HEK293 (cell line): Measurements from ENCODE around the gene KDM4B.

Source experiments
- CTCF ChIA-PET: fragments of 350-600 bp; formaldehyde crosslinking; extraction: SDS; loops from one replicate; lab custom pipeline; 2021; ENCODE audit warnings: antibody characterized with exemption; lab: Yijun Ruan, JAX
- POLR2A ChIA-PET: fragments of 300-600 bp; formaldehyde crosslinking; extraction: SDS; loops from one replicate; lab custom pipeline; 2020; ENCODE audit warnings: antibody characterized with exemption, inconsistent platforms; lab: Yijun Ruan, JAX
- H3K27ac ChIP-seq: fragments of 200-500 bp; sonication (Bioruptor generic); 2 replicates; pipeline ENCODE4 v1.5.1; 2014; ENCODE audit warnings: low read depth, low read length, control low read depth, inconsistent platforms; ENCODE audit errors: extremely low read depth
- H3K36me3 ChIP-seq, 2 experiments: fragments of 200-500 bp in 1 of 2; sonication (Bioruptor generic) in 1 of 2; 1 replicate in 1 of 2; 2 replicates in 1 of 2; pipeline ENCODE4 v1.5.1; 2014 to 2017; ENCODE audit warnings: inconsistent platforms in 2 of 2, low read length in 2 of 2; ENCODE audit not compliant: control insufficient read depth in 2 of 2, insufficient read depth in 1 of 2
- H3K4me1 ChIP-seq: fragments of 200-500 bp; sonication (Bioruptor generic); 2 replicates; pipeline ENCODE4 v1.5.1; 2014; ENCODE audit warnings: mild to moderate bottlenecking, low read length, inconsistent platforms; ENCODE audit not compliant: control insufficient read depth, insufficient read depth
- H3K4me3 ChIP-seq: 2 replicates; pipeline ENCODE4 v1.5.1; 2011; ENCODE audit warnings: low read depth, mild to moderate bottlenecking, control low read depth, low read length, moderate library complexity
- H3K9me3 ChIP-seq: fragments of 200-500 bp; sonication (Bioruptor generic); 2 replicates; pipeline ENCODE4 v1.5.1; 2014; ENCODE audit warnings: low read depth, low read length, inconsistent platforms; ENCODE audit not compliant: control insufficient read depth, insufficient read depth
- BCL11A ChIP-seq: fragments of 450-650 bp; formaldehyde crosslinking; IDR thresholded peaks from 2 replicates; pipeline ENCODE4 v1.5.1; 2016; ENCODE audit warnings: low read depth, missing biosample characterization, missing genetic modification characterization
- IKZF3 ChIP-seq: fragments of 450-650 bp; IDR thresholded peaks from 2 replicates; pipeline ENCODE4 v1.5.0; 2018; ENCODE audit warnings: missing biosample characterization, mild to moderate bottlenecking, missing genetic modification characterization, moderate library complexity
- MEIS1 ChIP-seq: sonication (generic); formaldehyde crosslinking; IDR thresholded peaks from 2 replicates; pipeline ENCODE4 v1.8.1; 2022; ENCODE audit warnings: missing genetic modification reagents, mild to moderate bottlenecking, borderline replicate concordance
- SCRT2 ChIP-seq: fragments of 450-650 bp; formaldehyde crosslinking; IDR thresholded peaks from 2 replicates; pipeline ENCODE4 v1.5.1; 2016; ENCODE audit warnings: missing biosample characterization, missing genetic modification characterization
- TRIM28 ChIP-seq: IDR thresholded peaks from 2 replicates; pipeline ENCODE4 v1.6.1; 2011; ENCODE audit warnings: low read length, control low read depth, borderline replicate concordance
- ZBTB6 ChIP-seq: fragments of 450-650 bp; formaldehyde crosslinking; IDR thresholded peaks from 2 replicates; pipeline ENCODE4 v1.5.1; 2017; ENCODE audit warnings: missing biosample characterization, missing genetic modification characterization
- ZNF121 ChIP-seq: fragments of 450-650 bp; formaldehyde crosslinking; IDR thresholded peaks from 2 replicates; pipeline ENCODE4 v1.5.1; 2016; ENCODE audit warnings: missing biosample characterization, missing genetic modification characterization
- ZNF223 ChIP-seq: fragments of 450-650 bp; formaldehyde crosslinking; IDR thresholded peaks from 2 replicates; pipeline ENCODE4 v1.5.1; 2016; ENCODE audit warnings: missing biosample characterization, missing genetic modification characterization
- ZNF362 ChIP-seq: fragments of 450-650 bp; formaldehyde crosslinking; IDR thresholded peaks from 2 replicates; pipeline ENCODE4 v1.5.1; 2016; ENCODE audit warnings: missing biosample characterization, missing genetic modification characterization
- ZNF433 ChIP-seq: fragments of 450-650 bp; formaldehyde crosslinking; IDR thresholded peaks from 2 replicates; pipeline ENCODE4 v1.5.1; 2016; ENCODE audit warnings: missing biosample characterization, missing genetic modification characterization, low read depth
- ZNF449 ChIP-seq: fragments of 450-650 bp; formaldehyde crosslinking; IDR thresholded peaks from 2 replicates; pipeline ENCODE4 v1.5.1; 2017; ENCODE audit warnings: missing biosample characterization, mild to moderate bottlenecking, missing genetic modification characterization, moderate library complexity
- ZNF473 ChIP-seq: fragments of 450-650 bp; formaldehyde crosslinking; IDR thresholded peaks from 2 replicates; pipeline ENCODE4 v1.5.1; 2017; ENCODE audit warnings: missing biosample characterization, missing genetic modification characterization
- ZNF510 ChIP-seq: fragments of 450-650 bp; formaldehyde crosslinking; IDR thresholded peaks from 2 replicates; pipeline ENCODE4 v1.5.1; 2018; ENCODE audit warnings: mild to moderate bottlenecking, missing genetic modification characterization, missing biosample characterization; ENCODE audit not compliant: insufficient replicate concordance
- ZNF548 ChIP-seq: fragments of 450-650 bp; formaldehyde crosslinking; IDR thresholded peaks from 2 replicates; pipeline ENCODE4 v1.5.1; 2016; ENCODE audit warnings: missing biosample characterization, missing genetic modification characterization
- ZNF561 ChIP-seq: fragments of 450-650 bp; IDR thresholded peaks from 2 replicates; pipeline ENCODE4 v1.5.1; 2018; ENCODE audit warnings: missing biosample characterization, missing genetic modification characterization, borderline replicate concordance
- ZNF596 ChIP-seq: fragments of 450-650 bp; IDR thresholded peaks from 2 replicates; pipeline ENCODE4 v1.5.0; 2018; ENCODE audit warnings: missing biosample characterization, mild to moderate bottlenecking, missing genetic modification characterization, moderate library complexity
- ZNF707 ChIP-seq: fragments of 450-650 bp; formaldehyde crosslinking; IDR thresholded peaks from 2 replicates; pipeline ENCODE4 v1.5.1; 2016; ENCODE audit warnings: missing biosample characterization, missing genetic modification characterization
- ZSCAN5A ChIP-seq: fragments of 450-650 bp; formaldehyde crosslinking; IDR thresholded peaks from 2 replicates; pipeline ENCODE4 v1.5.1; 2016; ENCODE audit warnings: missing biosample characterization, missing genetic modification characterization

Gene KDM4B

DNA sequence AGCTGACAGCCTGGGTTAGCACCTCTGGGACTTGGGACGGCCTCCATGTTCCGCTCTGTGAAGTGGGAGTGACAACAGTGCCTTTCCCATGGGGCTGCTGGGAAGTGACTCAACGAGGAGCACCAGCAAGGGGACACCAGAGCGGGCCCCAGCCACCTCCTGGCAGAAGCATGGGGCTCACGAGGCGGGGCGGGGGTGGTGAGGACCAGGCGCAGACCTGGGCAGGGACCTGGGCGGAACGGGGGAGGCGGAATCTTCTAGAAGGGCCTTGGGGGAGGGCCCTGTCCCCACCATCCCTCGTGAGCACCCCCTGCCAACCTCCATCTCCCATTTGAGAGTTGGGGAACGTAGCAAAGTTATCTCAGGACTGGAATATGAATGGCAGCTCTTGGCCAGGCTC is 37.9 kb downstream of the KDM4B start (continued):
- TF ChIP-seq ZNF449 (tag by site-specific recombination): no peak

DNA sequence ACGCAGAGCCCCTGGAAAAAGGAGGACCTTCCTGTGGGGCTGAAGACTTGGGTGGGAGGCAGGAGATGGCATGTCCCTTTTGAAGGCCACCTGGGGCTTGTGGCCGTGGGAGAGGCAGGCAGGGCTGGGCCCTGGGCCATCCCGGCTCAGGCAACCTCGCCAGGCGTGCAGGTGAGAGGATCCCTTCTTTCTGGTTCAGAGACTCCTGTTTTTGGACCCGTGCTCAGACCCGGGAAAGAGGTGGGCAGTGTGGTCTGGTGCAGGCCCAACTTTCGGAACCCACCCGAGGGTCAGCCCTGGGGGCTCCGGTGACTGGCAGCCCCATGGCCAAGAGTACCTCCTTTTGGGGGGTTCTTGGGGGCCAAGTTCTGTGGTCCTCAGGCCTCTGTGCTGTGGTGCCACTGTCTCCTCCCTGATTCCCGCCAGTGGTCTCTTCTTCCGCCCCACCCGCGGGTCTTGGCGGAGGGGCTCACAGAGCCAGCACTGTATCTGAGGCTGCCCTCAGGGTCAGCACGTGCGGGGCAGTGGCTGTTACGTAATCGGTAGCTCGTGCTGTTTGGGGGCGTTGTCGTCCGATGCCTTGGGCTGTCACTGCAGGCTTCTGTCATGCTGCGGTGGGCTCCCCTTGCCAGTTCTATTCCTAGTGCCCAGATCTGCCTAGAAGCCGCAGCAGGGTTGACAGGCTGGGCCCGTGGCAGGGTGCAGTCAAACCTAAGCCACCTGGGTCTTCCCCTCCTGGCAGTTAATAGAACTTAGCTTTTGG is 42.7 kb downstream of the KDM4B start:
- no peaks in the 10 kb centered on the region for H3K9me3 ChIP-seq
- CTCF ChIA-PET: interaction anchor here (0.6 to 1.0 kb wide), 3 partner anchors 18 to 202 kb away, joined by 3 to 5 read pairs (median 3); no protein-coding TSS in a partner anchor
- H3K36me3 ChIP-seq: peaks cover 0 to 5% of the 10 kb centered on the region in 2 experiments; a peak in 2 of 3 replicates
- H3K27ac ChIP-seq: no peak overlapping the region
- H3K4me1 ChIP-seq: no peaks in the 10 kb centered on the region
- POLR2A ChIA-PET: no interaction called here
- TF ChIP-seq BCL11A (tag by site-specific recombination) (no peak), ZNF433 (tag by site-specific recombination) (no peak), ZNF473 (tag by site-specific recombination) (no peak), MEIS1 (CRISPR knock-in tag) (no peak), ZNF561 (tag by site-specific recombination) (no peak), ZNF548 (tag by site-specific recombination) (no peak), ZNF596 (tag by site-specific recombination) (no peak), IKZF3 (no peak), ZSCAN5A (tag by site-specific recombination) (no peak), ZNF707 (tag by site-specific recombination) (no peak), ZNF223 (tag by site-specific recombination) (no peak), ZNF121 (tag by site-specific recombination) (no peak), SCRT2 (tag by site-specific recombination) (no peak), ZBTB6 (tag by site-specific recombination) (no peak), ZNF362 (tag by site-specific recombination) (no peak), TRIM28 (no peak), ZNF510 (tag by site-specific recombination) (no peak)
- no peak overlapping the region for H3K4me3 ChIP-seq
